NCI-H2081 treated with DMSO at 0.1 percent for 48 hours (cell line): ENCODE data around the gene SPTBN5.

Experiments
- DNase-seq: peaks from one replicate; lab custom pipeline; 2025; lab: John Stamatoyannopoulos, UW

Gene SPTBN5

DNA sequence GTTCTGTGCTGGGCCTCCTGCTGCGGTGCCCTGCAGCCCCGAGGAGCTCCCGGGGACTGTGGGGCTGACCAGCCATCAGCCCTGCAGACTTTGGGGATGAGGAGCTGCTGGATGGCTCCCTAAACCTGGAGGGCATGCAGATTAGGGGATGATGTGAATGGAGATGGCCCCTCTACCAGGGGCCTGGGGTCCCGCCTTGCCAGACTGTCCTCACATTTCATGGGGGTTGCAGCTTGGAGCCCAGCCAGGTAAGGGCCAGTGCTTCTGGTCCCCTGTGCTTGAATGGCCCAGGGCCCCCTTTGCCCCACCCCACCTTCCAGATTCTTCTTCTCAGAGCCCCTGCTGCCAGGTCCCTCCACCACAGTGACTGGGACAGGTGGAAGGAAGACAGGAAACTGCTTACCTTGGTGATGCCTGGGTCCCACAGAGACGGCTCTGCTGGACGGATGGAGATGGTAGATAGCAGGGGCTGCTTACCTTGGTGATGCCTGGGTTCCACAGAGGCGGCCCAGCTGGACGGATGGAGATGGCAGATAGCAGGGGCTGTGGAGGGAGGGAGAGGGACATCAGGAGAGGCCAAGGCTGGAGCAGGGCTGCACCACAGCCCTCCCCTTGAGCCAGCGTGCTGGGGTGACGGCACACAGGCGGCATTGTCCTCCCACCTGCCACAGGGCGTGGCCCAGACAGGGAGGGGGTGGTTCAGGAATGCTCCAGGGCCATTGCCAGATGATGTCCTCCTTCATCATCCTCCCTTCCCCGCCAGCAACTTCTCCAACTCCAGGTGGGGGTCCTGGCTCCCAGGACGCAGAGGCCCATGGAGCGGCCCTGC, at the start of gene SPTBN5:
Gene SPTBN5, minus strand, starts transcription at position 632 of the 829 bp plus-strand sequence. Its CDS starts 556 bp downstream, at position 76.
- DNase-seq = no peak

DNA sequence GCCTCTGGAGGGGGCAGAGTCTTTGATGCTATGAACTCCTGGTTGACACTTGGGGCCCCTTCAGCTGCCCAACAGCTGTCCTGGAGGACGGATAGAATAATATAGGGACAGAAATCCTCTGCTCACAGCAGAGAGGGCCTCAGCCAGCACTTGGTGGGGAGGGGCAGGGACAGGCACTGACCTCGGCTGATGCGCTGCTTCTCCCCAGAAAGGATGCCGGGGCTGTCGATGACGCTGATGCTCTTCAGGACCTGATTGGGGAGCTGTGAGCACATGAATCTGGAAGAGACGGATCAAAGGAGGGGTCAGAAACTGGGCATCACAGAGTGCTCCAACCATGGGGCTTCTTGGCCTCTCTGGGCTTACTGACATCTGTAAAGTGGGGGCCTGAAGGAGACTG, 49.0 kb upstream of the SPTBN5 start:
- no peak for DNase-seq

DNA sequence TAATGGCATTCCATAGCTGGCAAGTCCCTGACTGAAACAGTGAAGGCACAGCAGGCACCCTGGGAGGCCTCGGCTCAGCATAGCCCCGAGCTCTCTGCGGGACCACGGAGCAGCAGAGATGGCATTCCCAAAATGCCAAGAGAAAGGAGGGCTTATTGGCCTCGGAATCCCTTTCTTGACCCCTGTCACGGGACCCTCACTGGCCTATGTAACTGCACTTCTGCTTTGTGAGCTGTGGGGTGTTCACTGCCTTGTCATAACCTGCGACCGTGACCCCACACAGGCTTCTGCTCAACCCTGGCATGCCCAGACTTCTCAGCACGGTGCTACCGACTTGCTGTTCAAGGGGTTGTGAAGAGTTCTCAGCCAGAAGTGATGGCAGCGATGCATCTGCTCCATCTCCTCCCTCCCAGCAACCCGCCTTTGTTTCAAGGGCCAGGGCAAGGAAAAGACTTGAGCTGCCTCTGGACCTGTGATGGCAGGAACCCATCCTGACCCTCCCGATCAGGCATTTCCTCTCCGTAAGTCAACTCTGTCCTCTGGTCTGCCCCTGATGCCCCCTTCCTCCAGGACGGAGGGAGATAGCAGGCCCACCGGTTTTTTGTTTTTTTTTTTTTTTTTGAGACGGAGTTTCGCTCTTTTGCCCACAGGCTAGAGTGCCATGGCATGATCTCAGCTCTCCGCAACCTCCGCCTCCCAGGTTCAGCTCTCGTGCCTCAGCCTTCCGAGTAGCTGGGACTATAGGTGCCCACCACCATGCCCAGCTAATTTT, 48.0 kb upstream of the SPTBN5 start:
- no peak for DNase-seq

DNA sequence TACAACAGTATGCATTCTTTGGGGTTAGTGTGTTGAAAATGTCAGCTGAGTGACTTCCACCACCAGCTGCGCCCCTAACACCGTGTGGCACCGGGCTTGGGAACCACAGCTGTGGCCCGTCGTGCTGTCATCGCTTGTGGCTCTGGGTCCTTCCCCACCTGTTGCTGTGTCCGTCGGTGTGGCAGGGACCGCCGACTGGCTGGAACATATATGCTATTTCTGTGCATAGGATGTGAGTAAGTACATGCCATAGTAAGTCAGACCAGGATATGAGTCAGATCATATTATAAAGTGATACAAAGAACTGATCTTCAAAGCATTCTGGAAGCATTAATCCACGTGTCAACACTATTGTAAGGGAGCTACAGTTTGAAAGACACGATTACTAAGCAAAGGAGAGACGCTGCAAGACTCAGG, 46.6 kb upstream of the SPTBN5 start:
- no peak for DNase-seq

DNA sequence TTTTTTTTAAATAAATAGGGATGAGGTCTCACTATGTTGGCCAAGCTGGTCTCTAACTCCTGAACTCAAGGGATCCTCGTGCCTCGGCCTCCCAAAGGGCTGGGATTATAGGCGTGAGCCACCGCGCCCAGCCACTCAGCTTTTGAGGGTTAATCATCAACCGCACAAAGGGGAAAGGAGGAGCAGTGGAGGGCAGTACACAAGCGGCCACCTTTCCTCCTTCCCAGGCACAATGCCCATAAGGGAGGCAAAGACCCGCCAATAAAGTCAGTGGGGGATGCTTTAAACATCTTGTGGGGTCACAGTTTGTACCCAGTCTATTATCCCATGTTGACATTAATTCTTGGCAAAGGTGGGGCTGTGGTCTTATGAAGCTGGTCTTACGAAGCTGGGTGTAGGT, 46.1 kb upstream of the SPTBN5 start:
- no peak for DNase-seq

DNA sequence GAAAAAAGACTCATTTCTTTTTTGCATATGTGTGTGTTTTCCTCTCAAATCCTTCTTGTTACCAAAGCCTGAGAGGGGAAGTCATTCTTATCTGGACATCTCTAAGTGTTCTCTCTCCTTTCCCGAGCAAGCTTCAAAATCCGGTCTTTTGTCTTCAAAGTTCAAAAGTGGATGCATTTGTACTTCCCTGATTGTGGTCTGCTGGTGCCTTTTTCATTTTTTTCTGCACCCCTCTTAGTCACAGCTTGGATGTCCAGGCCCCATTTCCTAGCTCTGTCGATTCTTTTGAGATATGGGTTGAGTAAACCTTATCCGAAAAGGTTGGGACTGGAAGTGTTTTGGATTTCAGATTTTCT, 43.7 kb upstream of the SPTBN5 start:
- DNase-seq = no peak

DNA sequence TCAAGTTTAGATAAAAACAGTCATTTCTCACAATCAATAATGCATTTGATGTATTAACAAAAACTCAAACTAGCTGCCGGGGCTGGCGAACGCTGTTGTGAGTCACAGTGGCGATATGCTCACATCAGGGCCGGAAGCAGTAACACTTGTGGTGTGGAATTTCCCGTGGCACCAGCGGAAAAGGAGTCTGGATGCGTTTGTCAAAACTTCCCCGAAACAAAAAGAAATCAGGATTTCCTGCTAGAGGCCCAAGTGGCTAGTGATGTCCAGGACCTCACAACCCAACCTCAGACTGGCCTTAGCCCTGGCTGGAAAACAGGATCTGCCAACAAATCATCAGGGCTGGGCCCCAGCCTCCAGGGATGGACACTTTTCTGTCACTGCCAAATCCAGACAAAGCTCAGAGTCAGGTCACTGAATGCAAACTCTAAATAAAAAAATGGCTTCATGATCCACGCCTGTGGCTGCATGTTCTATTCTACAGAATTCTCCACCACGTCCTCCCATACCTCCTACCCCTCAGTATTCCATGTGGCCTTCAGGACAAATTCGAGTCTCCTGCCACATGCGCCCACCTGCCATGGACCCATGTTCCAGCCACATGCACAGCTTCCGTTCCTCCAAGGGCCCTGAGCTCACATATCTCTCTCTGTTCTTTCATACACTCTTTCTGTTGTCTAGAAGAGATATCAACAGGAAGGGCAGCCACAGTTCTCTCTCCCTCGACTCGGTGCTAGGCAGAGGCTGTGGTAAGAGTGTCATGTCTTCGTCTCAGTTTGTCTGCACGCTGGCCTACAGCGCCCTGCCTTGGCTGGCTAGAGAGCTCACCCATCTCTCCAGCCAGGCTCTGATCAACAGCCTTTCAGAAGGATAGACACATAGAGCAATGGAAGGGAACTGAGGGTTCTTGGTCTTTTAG, 43.1 kb upstream of the SPTBN5 start:
- no peak for DNase-seq

DNA sequence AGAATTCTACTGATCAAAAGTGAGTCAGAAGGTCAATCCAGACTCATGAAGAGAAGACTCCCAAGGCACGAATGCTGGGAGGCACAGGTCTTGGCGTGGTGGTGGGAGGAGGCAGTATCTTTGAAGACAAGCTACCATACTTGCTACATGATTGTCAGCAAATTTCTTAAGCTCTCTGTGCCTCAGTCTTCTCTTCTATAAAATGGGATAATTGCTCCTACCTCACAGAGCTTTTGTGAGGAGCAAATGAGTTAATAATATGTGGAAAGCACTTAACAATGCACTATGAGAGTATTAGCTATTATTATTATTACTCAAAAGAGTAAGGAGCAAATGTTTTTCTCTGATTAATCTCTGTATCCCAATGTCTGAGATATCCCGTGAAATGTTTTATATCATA, 42.3 kb upstream of the SPTBN5 start:
- no peak for DNase-seq

DNA sequence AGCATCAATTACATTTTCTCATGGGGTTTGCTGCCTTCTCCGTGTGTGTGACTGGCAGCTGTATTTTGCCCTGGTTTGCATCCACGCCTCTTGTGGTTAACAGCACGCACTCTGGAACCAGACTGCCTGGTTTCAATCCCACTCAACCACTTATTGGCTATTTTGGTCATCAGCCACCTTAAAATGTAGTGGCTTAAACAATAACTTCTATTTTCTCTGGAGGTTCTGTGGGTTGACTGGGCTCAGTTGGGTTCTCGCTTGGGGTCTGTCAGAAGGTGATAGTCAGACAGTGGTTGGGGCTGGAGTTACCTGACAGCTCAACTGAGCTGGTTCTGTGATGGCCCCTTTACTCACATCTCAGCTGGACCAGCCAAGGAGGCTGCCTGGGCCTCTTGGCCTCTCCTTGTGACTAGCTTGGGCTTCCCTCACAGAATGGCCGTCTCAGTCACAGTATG, 41.7 kb upstream of the SPTBN5 start:
- DNase-seq = no peak

DNA sequence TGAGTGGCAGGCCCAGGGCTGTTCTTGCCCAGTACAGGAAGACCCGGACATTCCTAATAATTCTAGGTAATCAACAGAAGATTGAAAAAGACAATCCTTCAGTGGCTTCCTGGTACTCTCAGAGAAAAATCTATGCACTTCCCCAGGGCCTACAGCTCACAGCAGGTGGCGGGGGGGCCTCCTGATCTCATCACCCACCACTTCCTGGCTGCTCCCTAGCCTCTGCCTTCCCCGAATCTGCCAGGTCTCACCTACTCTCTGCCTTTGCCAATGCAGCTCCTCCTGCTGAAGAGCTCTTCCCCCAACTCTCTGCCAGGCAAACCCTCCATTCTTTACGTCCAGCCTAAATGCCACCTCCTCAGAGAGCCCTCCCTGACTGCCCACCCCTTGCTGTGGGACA, 41.0 kb upstream of the SPTBN5 start:
- no peak for DNase-seq

DNA sequence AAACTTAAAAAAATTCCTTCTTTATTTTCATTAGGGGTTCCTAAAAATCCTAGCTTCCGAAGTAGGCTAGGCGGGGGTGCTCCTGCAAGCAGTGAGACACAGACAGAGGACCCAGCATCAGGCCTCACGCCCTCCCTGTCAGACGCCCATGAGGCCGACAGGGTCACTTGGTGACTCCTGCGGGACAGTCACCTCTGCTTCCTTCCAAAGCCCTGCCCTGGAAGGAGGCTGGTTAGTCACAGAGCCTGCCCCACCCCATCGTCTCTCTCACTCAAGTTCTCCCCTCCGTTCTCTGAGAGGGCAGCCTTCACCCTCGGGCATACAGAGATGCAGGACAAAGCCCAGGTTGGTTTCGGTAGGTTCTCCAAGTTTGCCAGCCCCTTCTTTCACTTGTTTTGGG, 39.9 kb upstream of the SPTBN5 start:
- DNase-seq = no peak

DNA sequence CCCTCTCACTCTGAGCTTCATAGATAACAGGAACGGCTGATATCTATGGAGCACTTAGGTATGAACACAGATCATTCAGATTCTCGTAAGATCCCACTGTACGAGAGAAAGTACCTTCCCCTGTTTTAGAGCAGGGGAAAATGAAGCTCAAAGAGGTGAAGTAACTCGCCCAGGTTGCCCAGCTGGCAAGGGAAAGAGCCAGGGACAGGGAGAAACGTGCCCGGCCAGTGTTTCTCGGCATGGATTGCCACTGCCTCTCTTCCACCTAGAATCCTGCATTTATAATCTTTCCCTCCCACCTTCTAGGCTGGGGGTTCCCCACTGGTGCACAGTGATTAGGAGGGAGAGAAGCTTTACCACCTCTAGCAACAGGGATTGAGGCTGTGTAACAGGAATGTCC, 39.5 kb upstream of the SPTBN5 start:
- DNase-seq = no peak

DNA sequence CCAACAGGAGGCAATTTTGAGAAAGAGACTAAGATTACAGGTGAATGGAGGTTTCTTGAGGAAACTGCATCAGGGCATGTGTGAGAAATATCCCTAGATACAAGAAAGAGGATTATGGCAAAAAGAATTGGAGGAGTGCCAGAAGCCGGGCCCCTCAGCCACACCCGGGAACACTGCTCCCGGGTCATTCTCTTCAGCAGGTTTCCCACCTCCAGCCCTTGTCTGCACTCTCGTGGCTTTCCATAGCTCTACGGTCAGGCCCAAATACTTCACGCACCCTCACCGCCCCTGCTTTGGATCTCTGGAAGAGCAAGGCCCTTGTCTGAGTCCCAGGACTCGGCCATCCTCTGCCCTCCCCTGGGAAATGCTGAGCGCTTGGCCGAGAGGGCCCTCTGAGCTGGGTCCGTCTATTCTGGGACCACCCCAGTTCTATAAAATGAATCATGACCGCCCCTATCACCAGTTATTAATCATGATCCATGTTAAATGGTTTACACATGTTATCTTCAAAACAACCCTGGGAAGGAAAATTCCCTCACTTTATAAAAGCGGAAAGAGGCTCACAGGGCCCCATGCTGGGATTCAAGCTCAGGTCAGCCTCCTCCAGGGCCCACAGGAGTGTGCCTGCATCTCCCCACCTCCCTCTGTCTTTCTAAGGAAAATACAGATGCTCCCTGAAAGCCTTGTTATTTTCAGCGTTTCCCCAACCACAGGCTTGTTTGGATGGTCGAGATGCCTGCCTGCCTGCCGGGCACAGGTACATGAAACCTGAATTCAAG, 38.8 kb upstream of the SPTBN5 start:
- no peak for DNase-seq

DNA sequence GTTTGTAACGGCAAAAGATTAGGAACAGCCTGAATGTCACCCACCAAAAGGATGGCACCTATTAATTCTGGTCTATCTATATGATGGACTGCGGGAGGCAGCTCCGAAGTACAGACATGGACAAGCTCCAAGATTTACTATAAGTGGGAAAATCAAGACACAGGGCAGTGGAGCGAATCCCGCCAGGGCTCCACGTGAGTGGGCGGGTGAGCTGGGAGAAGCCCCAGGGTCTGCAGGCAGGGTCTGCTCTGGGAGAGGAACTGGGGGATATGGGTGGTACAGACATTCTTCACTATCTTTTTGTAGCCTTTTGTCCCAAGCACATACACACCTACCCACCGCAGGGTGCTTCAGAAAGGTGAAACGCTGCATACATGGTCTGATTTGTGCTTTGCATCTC, 38.2 kb upstream of the SPTBN5 start:
- no peak for DNase-seq

DNA sequence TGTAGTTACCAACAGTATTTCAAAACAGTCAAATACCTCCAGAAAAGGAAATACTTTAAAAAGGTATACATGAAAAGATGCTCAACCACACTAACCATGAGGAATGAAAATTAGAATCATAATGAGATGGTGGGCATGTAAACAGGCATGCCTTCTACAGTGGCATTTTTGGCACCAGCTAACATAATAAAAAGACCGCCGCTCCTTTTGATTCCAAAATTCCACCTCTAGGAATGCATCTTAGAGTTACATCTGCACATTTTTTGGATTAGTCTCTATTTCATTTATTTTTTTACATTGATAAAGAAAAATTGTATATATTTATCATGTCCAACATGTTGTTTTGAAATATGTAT, 37.0 kb upstream of the SPTBN5 start:
- DNase-seq = no peak

DNA sequence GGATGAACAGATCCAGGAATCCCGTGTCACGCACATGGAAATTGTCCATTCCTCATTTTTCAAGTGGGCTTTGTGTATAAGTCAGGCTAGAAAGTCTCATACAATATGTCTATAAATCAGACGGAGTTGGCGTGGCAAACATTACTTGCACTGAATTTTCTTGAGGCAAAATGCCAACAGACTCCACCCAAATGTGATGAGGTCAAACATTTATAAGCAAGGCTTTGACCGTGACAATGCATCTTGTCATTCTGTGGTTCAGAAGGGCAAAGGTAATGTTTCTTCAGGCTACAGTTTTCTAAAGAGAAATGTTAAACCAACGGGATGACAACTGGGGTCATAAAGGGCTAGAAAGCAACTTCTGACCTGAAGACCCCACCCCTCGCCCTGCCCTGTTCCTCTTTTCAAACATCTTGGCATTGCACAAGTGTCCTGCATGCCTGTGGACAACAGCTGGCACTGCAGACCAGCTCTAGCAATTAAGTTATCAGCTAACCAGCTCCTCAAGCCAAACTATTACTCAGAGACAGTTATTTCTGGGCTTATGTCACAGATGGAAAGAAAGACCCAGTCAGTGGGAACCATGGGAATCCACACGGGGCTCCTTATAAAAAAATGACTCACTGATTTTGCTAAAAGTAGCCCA, 36.5 kb upstream of the SPTBN5 start:
- DNase-seq = no peak

DNA sequence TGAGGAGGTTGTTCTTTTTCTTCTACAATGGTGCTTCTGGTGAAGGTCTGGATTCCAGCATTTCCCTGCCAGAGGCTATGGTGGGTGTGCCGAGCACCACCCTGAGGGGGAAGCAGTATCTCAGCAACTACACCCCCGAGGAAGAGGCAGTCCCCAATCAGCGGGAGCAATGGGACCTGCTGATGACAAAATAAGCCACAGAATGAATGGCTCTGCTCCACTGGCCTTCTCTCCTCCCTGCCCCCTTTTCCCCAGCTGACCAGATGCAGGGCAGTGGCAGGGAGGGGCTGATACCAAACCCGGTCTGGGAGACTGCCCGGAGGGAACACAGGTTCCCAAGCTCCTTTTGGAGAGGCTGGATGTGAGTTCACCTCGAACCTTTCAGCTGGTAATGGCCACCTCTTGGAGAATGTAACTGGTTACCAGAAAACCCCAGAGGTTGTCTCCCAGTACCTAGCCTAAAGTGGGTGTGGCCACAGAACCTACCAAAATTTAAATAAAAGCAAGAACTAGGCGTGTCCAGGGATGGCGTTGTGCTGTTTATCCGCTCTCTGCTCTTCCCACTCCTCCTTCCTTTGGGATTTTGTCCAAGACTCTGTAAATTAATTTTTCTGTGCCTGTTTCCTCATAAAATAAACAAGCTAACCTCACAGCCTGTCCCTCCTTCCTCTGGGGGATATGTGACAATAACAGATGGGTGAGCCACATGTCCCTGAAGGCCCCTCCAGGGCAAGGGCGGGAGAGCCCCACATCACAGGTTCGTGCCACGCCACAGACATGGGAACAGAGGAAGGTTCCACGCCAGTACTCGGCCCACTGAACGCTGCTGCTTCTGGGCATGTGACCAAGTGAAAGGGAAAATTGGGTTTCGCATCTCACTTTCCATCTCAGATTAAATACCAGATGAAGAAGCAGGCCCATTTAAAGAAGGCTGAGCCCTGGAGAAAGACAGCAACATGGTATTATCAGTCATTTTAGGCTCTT, 35.1 kb upstream of the SPTBN5 start:
- no peak for DNase-seq

DNA sequence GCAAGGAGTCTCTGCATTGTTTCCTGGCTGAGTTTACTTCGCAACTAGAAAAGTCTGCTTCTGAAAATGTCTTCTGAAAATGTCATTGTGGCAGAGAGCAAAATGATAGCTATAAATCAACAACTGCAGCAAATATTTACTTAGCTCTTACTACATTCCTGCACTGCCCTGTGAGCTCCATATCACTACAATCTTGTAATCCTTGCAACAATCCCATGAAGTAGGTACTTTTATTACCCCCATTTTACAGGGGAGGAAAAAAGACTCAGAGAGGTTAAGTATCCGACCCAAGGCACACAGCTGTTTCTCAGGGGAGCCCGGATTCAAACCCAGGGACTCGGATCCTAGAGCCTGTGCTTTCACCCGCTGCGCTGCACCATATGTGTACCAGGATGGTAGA, 34.2 kb upstream of the SPTBN5 start:
- no peak for DNase-seq

DNA sequence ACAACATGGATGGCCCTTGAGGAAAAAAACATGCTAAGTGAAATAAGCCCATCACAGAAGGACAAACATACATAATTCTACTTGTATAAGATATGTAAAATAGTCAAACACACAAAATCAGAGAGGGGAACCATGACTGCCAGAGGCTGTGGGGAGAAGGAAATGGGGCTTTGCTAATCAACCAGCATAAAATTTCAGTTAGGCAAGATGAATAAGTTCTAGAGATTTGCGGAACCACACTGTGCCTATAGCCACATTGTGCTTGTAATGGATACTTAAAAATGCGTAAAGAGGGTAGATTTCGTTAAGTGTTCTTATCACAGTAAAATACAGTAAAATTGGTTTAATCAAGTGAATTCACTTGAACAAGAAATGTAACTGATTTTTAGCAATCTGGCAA, 33.7 kb upstream of the SPTBN5 start:
- no peak for DNase-seq
